Activated effector memory CD4-positive, alpha-beta T cell treated with anti-CD3 and anti-CD28 coated beads, Interleukin-2, amount 50 U/mL, for 16 hours (primary cell): ENCODE data around the gene ZNF594.
"Not testable (repeated sequence)": the region's sequence is repeated elsewhere in the genome, so short reads cannot be mapped to it uniquely, and the experiment has no call there.

Experiments used
- DNase-seq: peaks from one replicate; pipeline ENCODE4 v3.0.0-alpha.2; 2020

ZNF594 gene

GRCh38 chr17:5135726-5136579 lies 55.7 kb downstream of the ZNF594 start:
- DNase-seq, result no peak

- DNase-seq, result not testable (repeated sequence)
These were observed 56.4 kb downstream of the ZNF594 start for GRCh38 chr17:5135131-5135712.

GRCh38 chr17:5134571-5134970 lies 57.1 kb downstream of the ZNF594 start:
- DNase-seq, result not testable (repeated sequence)

GRCh38 chr17:5133961-5134360 lies 57.7 kb downstream of the ZNF594 start:
- DNase-seq, result not testable (repeated sequence)

- no peak for DNase-seq
These were observed 58.4 kb downstream of the ZNF594 start for GRCh38 chr17:5133311-5133710.

- DNase-seq, result not testable (repeated sequence)
These were observed 59.0 kb downstream of the ZNF594 start for GRCh38 chr17:5132503-5133225.

GRCh38 chr17:5131799-5132502 lies 59.7 kb downstream of the ZNF594 start:
- DNase-seq, result not testable (repeated sequence)

- no peak for DNase-seq
These were observed 60.4 kb downstream of the ZNF594 start for GRCh38 chr17:5131146-5131715.

- not testable (repeated sequence) for DNase-seq
These were observed 61.0 kb downstream of the ZNF594 start for GRCh38 chr17:5130687-5131086.

GRCh38 chr17:5130261-5130660 lies 61.4 kb downstream of the ZNF594 start:
- not testable (repeated sequence) for DNase-seq

GRCh38 chr17:5129770-5130169 lies 61.9 kb downstream of the ZNF594 start:
- not testable (repeated sequence) for DNase-seq
